Activated naive CD4-positive, alpha-beta T cell treated with anti-CD3 and anti-CD28 coated beads, Interleukin-2, amount 50 U/mL, for 72 hours (primary cell): ENCODE measurements around the gene AFG3L2. TPM values are rescaled to one million over a fixed set of nuclear protein-coding genes. Genes with fewer than 3 reads are reported as not detected.

Experiments used
- ATAC-seq, 2 donors: fragments of 150-1000 bp; cut with Tn5 transposase; 2 replicates each; pipeline ENCODE4 v1.10.0; 2021; ENCODE audit warnings: mild to moderate bottlenecking in 2 of 2, moderate library complexity in 2 of 2
- DNase-seq, 2 donors: peaks; one replicate each; pipeline ENCODE4 v3.0.0; 2021 to 2022; ENCODE audit warnings: low spot score in 2 of 2
- H3K27ac Mint-ChIP-seq, 2 donors: one replicate each; pipeline ENCODE4 v1.8.0; 2022; ENCODE audit warnings: mild to moderate bottlenecking in 2 of 2, mixed read lengths in 2 of 2
- H3K36me3 Mint-ChIP-seq, 2 donors: one replicate each; pipeline ENCODE4 v1.8.0; 2022; ENCODE audit warnings: mixed read lengths in 2 of 2
- H3K9me3 Mint-ChIP-seq, 2 donors: one replicate each; pipeline ENCODE4 v1.8.0; 2022; ENCODE audit warnings: mixed read lengths in 2 of 2
- total RNA-seq, 2 donors: library from RNA; stranded (reverse); gene quantifications; one replicate each; pipeline ENCODE4 v1.2.3, GENCODE V29; 2022

AFG3L2 gene
- total RNA-seq, 2 donors from 2014 or later: 36.8 to 52.3 TPM

GRCh38 chr18:12376034-12376753 lies 833 bp downstream of the AFG3L2 start:
- ATAC-seq (no peak), DNase-seq (no peak)
- Mint-ChIP-seq H3K9me3 (no peaks in the 10 kb centered on the region), H3K27ac (peak overlapping the region; percentile 88 to 92), H3K36me3 (peaks cover 5 to 22% of the 10 kb centered on the region in 2 donors)

DNA sequence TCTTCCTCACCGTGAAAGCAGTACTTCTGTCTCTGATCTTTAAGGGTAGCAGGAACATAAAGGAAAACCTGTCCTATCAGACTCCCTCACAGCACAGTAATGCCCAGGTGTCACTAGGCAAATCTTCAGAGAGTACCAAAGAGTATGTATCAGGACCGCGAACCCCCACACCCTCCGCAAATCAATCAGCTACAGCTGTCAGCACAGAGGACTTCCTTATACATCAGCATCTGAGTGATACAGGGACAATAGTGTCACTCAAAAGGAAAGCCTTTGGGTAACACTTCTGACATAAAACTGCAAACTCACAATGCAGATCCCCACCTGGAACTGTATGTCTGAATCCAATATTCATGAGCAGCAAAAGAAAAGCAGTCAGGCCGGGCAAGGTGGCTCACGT lies 2.6 kb downstream of the AFG3L2 start:
- H3K36me3 Mint-ChIP-seq: peaks cover 5 to 27% of the 10 kb centered on the region in 2 donors
- no peak for ATAC-seq
- H3K27ac Mint-ChIP-seq: peak overlapping the region in 1 of 2 donors; percentile 88
- DNase-seq: peak in 1 of 2 donors; percentile 15
- no peaks in the 10 kb centered on the region for H3K9me3 Mint-ChIP-seq

DNA sequence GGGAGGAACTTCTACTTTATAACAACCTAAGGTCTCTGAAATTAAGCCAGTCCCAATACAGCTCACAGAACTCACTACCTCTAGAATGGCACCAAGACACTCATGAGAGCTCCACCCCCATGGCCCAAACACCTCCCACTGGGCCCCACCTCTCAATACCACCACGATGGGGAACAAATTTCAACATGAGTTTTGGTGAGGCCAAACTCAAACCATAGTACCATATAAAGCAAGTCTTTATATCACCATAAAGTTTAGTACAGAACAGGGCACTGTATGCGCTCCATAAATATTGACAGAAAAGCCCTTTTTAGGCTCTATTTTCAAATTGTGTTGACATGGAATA lies 3.3 kb downstream of the AFG3L2 start:
- no peak for ATAC-seq
- H3K36me3 Mint-ChIP-seq: peaks cover 5 to 27% of the 10 kb centered on the region in 2 donors
- DNase-seq: no peak
- no peaks in the 10 kb centered on the region for H3K9me3 Mint-ChIP-seq
- no peak overlapping the region for H3K27ac Mint-ChIP-seq

- DNase-seq (no peak), ATAC-seq (no peak)
- H3K9me3 Mint-ChIP-seq: no peaks in the 10 kb centered on the region
- H3K27ac Mint-ChIP-seq: no peak overlapping the region
- peaks cover 5 to 27% of the 10 kb centered on the region in 2 donors for H3K36me3 Mint-ChIP-seq
Observed at GRCh38 chr18:12373116-12373770, 3.8 kb downstream of the AFG3L2 start.

DNA sequence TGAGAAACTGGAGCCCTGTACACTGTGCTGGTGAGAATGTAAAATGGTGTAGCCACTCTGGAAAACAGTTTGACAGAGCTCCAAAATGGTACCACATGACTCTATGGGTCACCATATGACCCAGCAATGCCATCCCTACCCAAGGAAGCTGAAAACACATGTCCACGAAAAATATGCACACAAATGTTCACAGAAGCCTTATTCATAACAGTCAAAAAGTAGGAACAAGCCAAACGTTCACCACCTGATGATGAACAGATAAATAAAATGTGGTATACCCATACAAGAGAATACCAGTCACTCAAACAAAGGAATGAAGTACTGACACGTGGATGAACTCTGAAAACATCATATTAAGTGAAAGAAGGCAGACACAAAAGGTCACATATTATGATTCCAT lies 4.6 kb downstream of the AFG3L2 start:
- Mint-ChIP-seq H3K36me3 (peaks cover 0 to 21% of the 10 kb centered on the region in 2 donors), H3K9me3 (no peaks in the 10 kb centered on the region), H3K27ac (no peak overlapping the region)
- DNase-seq (no peak), ATAC-seq (no peak)

- peaks cover 5 to 28% of the 10 kb centered on the region in 2 donors for H3K36me3 Mint-ChIP-seq
- ATAC-seq (no peak), DNase-seq (no peak)
- no peak overlapping the region for H3K27ac Mint-ChIP-seq
- H3K9me3 Mint-ChIP-seq: no peaks in the 10 kb centered on the region
Observed at GRCh38 chr18:12371590-12371989, 5.4 kb downstream of the AFG3L2 start.

DNA sequence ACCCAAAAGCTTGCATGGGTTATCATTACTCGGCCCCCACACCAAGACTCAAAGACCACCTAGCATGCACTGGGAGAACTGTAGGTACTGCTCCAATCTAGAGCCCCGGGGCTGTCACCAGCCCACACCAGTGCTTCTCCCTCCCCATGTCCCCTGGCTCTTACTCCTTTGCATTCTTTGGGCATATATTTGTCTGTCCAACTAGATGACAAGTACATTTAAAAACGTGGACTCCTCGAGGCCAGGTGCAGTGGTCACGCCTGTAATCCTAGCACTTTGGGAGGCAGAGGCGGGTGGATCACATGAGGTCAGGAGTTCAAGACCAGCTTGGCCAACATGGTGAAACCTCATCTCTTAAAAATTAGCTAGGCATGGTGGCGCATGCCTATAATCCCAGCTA lies 7.8 kb downstream of the AFG3L2 start:
- ATAC-seq (no peak), DNase-seq (no peak)
- peaks cover 7 to 18% of the 10 kb centered on the region in 2 donors for H3K36me3 Mint-ChIP-seq
- no peak overlapping the region for H3K27ac Mint-ChIP-seq
- no peaks in the 10 kb centered on the region for H3K9me3 Mint-ChIP-seq

DNA sequence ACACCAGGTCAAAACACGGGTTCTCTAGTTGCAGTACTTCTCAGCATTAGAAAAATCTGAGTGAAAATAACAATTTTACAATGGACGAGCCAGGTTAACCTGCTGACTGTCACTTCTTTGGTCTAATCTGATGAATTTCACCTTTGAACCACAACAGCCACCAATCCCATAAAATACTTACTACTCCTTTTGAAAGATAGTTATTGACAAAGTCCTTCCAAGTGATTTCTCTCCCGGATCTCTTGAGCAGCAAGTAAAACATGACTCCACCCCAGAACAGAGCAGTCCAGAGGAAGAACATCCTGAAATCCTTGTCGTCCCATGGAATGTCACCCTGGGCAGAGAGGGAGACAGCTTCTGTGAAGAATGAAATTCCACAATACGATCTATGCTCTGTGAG lies 10.2 kb downstream of the AFG3L2 start:
- no peak for DNase-seq
- H3K36me3 Mint-ChIP-seq: peaks cover 11 to 13% of the 10 kb centered on the region in 2 donors
- H3K27ac Mint-ChIP-seq: peak overlapping the region in 1 of 2 donors; percentile 10
- H3K9me3 Mint-ChIP-seq: no peaks in the 10 kb centered on the region
- no peak for ATAC-seq

- ATAC-seq (no peak), DNase-seq (no peak)
- H3K36me3 Mint-ChIP-seq: peaks cover 11 to 13% of the 10 kb centered on the region in 2 donors
- peak overlapping the region in 1 of 2 donors; percentile 55 for H3K27ac Mint-ChIP-seq
- no peaks in the 10 kb centered on the region for H3K9me3 Mint-ChIP-seq
Observed at GRCh38 chr18:12366379-12366778, 10.6 kb downstream of the AFG3L2 start.

DNA sequence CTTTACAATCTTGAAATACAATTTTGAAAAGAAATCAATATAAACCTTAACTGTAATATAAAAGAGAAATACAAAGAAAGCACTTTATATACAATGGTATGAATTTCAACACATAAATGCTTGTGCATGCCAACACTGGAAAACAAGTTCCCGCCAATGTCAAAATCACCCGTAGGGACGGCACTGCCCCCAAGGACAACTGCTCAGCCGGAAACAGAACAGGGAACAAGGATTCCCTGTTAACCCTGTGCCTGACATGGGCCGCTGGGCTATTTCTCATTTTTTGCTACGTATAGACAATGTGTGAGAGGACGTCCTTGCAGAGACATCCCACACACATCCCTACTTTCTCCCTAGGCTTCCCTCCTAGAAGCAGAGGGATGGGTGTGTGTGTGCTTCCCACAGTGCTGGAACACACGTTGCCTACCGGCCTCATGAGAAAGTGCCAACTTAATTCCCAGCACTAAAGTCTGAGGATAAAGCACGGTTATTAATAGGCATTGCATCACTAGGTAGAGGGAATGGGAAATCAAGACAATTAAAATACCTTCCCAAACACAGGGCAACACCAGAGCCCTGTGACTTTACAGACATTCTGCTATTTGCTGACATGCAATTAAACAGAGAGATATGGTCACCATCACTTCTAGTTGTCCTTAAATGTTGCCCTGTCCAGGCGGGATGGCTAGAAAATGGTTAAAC lies 14.4 kb downstream of the AFG3L2 start:
- Mint-ChIP-seq H3K9me3 (no peaks in the 10 kb centered on the region), H3K27ac (no peak overlapping the region), H3K36me3 (peaks cover 17 to 21% of the 10 kb centered on the region in 2 donors)
- ATAC-seq: no peak
- DNase-seq: no peak

GRCh38 chr18:12361770-12362378 lies 15.2 kb downstream of the AFG3L2 start:
- no peak for DNase-seq
- peak overlapping the region in 1 of 2 donors; percentile 65 for H3K27ac Mint-ChIP-seq
- no peaks in the 10 kb centered on the region for H3K9me3 Mint-ChIP-seq
- peak; percentile 48 to 84 for ATAC-seq
- H3K36me3 Mint-ChIP-seq: peaks cover 12 to 16% of the 10 kb centered on the region in 2 donors

DNA sequence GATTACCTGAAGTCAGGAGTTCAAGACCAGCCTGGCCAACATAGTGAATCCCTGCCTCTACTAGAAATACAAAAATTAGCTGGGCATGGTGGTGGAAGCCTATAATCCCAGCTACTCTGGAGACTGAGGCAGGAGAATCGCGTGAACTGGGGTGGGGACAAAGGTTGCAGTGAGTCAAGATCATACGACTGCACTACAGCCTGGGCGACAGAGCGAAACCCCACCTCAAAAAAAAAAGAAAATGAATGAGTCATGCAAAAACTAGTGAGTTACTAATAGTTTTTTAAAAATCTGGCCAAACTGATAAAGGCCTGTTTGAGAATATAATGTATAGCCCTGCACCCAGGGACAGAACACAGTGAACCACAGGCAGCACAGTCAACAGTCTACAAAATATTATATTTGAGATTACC lies 17.5 kb downstream of the AFG3L2 start:
- no peak overlapping the region for H3K27ac Mint-ChIP-seq
- ATAC-seq (no peak), DNase-seq (no peak)
- H3K9me3 Mint-ChIP-seq: no peaks in the 10 kb centered on the region
- H3K36me3 Mint-ChIP-seq: peaks cover 12 to 14% of the 10 kb centered on the region in 2 donors

DNA sequence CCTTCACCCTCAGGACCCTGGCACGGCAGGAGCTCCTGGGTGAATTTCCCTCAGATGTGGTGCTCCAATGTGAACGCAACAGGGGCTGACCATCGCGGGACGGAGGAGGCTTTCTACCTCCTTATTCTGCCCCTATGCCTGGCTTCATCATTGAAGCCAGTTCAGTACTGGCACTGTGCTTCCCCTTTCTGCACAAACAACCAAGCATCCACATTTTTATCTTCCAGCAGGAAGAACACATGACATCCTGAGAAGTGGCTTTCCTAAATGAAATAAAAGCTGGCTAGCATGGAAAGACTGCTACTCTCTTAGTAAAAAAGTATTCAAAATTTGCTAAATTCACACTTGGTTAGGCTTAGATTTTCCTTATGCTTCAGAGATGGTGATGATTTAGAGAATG lies 24.8 kb downstream of the AFG3L2 start:
- H3K9me3 Mint-ChIP-seq: no peaks in the 10 kb centered on the region
- ATAC-seq (no peak), DNase-seq (no peak)
- H3K36me3 Mint-ChIP-seq: peaks cover 10 to 11% of the 10 kb centered on the region in 2 donors
- H3K27ac Mint-ChIP-seq: no peak overlapping the region

DNA sequence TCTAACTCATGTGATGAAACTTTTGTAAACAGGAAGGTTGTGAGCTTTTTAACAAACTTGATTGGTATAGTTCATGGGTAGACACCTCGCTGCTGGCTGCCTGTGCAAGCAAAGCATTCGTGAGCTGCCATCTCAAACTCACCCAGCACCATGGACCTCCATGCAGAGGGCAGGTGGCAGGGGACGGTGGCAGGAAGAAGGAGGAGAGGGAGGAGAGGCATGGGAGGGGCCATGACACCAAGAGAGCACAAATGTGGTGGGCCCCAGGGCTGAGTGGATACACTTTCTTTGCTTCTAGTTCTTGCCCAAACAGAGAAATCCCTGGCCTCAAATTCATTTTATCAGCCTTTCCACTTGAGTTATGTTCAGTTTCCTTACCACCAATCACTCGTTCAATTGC lies 29.1 kb downstream of the AFG3L2 start:
- ATAC-seq: no peak
- Mint-ChIP-seq H3K27ac (peak overlapping the region; percentile 32 to 84), H3K9me3 (no peaks in the 10 kb centered on the region), H3K36me3 (peaks cover 20 to 27% of the 10 kb centered on the region in 2 donors)
- no peak for DNase-seq

DNA sequence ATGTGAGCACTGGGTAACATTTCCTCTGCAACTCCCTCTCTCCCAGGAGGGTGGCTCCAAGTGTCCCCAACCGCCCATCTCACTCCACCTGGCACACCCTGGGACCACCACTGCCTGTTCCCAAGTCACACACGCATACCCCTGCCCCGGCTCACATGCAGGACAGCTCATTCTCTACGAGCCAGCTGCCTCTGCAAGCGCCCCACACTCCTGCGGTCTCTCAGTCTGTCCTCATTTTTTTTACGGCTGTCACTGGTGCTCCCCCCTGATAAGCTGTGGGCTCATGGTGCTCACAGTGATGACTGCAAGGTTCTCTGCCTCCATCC lies 30.8 kb downstream of the AFG3L2 start:
- Mint-ChIP-seq H3K36me3 (peaks cover 25 to 29% of the 10 kb centered on the region in 2 donors), H3K9me3 (no peaks in the 10 kb centered on the region), H3K27ac (peak overlapping the region in 1 of 2 donors; percentile 44)
- DNase-seq (no peak), ATAC-seq (no peak)

DNA sequence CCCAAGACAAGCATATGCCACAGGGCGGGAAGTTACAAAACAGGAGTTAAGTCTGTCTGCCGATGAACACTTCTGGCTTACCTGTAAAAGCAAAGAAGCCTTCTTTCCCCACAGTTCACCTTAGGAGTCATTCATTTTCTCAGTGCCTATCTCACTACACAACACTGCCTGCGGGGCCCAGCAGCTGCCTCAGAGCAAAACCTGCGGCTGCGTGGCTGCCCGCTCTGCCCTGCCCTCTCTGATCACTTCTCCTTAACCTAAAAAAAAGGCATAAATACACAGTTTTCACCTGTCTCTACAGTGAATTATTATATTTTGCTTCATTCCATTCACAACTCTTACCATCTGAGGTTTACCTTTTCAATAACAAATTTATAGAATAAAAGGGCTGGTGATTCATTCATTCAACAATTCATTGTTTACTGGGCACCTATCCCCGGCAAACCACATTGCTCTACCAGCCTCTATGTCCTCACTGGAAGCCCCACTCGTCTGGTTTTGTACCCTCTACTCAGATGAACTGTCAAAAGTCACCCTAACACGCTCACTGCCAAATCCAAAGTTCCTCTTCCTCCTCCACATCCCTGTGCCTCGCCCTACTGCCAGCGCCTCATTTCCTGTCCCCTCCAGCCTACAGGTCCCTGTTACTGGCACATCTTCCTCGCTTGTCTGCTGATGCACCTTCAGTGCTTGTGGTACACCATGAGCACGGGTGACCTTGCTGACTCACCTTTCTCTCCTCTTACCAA lies 31.4 kb downstream of the AFG3L2 start:
- no peak for ATAC-seq
- no peak for DNase-seq
- H3K9me3 Mint-ChIP-seq: no peaks in the 10 kb centered on the region
- peaks cover 22 to 26% of the 10 kb centered on the region in 2 donors for H3K36me3 Mint-ChIP-seq
- peak overlapping the region in 1 of 2 donors; percentile 72 for H3K27ac Mint-ChIP-seq
